Measurements from ENCODE around the gene HNRNPLL.

GRCh38 chr2:38650012-38650411, 47.3 kb upstream of the HNRNPLL start:
- TF ChIP-seq MAX (IDR thresholded peaks at IDR 0.05) (no peak), SP1 (IDR thresholded peaks at IDR 0.05) (no peak), JUND (IDR thresholded peaks at IDR 0.05) (no peak), YY1 (IDR thresholded peaks at IDR 0.05) (no peak), RAD21 (IDR thresholded peaks at IDR 0.05) (no peak), GABPA (IDR thresholded peaks at IDR 0.05 in 1 of 2, conservative IDR thresholded peaks at IDR 0.05 in 1 of 2) (no peak), EGR1 (IDR thresholded peaks at IDR 0.05; ENCODE audit: low read depth in 2 of 2) (no peak)
- TF ChIP-seq, protein P1, sequence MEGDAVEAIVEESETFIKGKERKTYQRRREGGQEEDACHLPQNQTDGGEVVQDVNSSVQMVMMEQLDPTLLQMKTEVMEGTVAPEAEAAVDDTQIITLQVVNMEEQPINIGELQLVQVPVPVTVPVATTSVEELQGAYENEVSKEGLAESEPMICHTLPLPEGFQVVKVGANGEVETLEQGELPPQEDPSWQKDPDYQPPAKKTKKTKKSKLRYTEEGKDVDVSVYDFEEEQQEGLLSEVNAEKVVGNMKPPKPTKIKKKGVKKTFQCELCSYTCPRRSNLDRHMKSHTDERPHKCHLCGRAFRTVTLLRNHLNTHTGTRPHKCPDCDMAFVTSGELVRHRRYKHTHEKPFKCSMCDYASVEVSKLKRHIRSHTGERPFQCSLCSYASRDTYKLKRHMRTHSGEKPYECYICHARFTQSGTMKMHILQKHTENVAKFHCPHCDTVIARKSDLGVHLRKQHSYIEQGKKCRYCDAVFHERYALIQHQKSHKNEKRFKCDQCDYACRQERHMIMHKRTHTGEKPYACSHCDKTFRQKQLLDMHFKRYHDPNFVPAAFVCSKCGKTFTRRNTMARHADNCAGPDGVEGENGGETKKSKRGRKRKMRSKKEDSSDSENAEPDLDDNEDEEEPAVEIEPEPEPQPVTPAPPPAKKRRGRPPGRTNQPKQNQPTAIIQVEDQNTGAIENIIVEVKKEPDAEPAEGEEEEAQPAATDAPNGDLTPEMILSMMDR (IDR thresholded peaks at IDR 0.05; ENCODE audit: low read depth, low read length, missing input control), result no peak

Data from liver (tissue), 3 donors.